NCI-H2196 (cell line): ENCODE results near the gene OR5W2.
"Not testable (repeated sequence)": the region's sequence is repeated elsewhere in the genome, so short reads cannot be mapped to it uniquely, and the experiment has no call there.

Source experiments
- DNase-seq: peaks from one replicate; lab custom pipeline; 2025; ENCODE audit not compliant: unreplicated experiment; lab: John Stamatoyannopoulos, UW

Gene OR5W2

DNA sequence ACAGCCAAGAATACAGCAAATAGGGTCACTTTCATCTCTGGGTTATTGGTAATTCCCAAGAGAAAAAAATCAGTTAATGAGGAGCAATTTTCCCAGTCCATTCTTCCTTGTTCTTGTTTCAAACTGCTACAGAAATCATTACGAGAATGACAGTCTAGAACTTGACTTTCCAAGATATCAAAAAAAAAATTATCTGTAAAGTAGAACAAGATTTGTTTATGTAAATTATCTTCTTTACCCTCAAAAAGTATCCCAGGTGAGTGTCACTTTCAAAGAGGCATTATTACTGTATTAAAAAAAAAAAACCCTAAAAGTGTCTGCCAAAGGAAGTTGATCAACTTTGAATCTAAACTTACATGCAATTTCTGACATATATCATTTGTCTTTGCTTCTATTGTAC lies at the start of gene OR5W2:
OR5W2 (minus strand) TSS at position 101 of the 400 bp plus-strand sequence; CDS start at position 101, 0 bp downstream.
- DNase-seq = no peak

DNA sequence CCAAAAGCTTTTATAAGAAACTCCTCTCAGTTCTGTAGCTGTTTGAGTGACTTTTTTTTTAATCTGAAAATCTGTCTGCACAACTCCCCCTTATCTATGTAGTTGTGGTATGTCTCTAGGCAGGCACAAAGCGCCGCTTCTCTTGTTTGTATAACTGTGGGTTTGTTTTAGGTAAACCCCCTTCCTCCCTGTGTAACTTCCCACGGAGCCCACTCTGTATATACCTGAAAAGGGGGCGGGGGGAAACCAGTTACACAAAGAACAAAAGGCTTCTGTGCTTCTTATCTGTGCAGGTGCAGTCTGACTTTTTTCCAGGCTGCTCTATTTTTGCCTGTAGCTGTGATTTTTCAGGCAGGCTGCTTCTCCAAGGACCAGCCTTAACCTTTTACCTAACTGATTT lies 42.1 kb upstream of the OR5W2 start:
- no peak for DNase-seq

GRCh38 chr11:55949330-55949729 lies 34.9 kb upstream of the OR5W2 start:
- DNase-seq = no peak

GRCh38 chr11:55942785-55943392 lies 28.5 kb upstream of the OR5W2 start:
- peak; percentile 59 for DNase-seq

GRCh38 chr11:55936300-55936699 lies 21.9 kb upstream of the OR5W2 start, which contains the start of gene OR5I1:
Gene OR5I1 (minus strand): TSS chr11:55936400. CDS start chr11:55936400, 0 bp downstream.
- no peak for DNase-seq

GRCh38 chr11:55920537-55920936 lies 6.2 kb upstream of the OR5W2 start:
- no peak for DNase-seq

- no peak for DNase-seq
Observed at GRCh38 chr11:55902308-55902707, 12.1 kb downstream of the OR5W2 start.

DNA sequence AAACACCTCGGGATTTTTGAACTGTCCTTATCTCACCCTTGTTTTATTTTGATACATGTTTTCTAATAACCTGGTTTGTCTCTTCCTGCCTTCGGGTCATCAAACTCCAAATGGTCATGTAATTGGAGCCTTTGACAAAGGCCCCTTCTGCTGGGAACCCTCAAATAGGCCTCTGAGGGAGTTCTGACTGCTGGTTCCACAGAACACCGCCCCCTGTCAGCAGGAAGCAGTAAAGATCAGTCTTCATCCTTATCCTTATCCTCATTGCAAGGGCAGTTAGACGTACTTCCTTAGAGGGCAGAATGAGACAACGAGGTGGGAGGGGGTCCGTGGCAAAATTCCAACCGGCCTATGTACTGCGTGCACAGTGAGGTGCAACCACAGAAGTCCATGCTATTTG lies 19.2 kb downstream of the OR5W2 start:
- DNase-seq = no peak

DNA sequence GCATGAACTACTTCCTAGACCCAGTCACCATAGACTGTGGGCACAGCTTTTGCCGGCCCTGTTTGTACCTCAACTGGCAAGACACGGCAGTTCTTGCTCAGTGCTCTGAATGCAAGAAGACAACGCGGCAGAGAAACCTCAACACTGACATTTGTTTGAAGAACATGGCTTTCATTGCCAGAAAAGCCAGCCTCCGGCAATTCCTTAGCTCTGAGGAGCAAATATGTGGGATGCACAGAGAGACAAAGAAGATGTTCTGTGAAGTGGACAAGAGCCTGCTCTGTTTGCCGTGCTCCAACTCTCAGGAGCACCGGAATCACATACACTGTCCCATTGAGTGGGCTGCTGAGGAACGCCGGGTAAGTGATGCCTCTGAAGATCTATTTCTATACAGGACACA lies 28.9 kb downstream of the OR5W2 start:
- not testable (repeated sequence) for DNase-seq

DNA sequence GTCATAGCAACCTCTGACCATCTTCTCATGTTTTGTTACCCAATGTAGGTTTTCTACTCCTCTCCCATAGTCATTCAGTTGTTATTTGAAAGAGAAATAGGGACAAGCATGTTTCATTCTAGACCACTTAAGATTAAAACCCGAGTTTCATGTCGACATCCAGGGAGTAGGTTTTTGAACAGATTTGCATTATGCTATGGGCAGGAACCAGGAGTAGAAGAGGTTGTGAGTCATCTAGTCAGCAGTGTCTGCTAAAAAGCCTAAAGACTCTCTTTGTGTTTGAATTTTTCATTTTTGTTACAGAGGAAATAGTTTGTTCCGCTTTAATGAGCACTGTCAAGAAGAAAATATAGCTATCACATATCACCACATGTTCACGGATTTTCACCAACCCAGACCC lies 29.4 kb downstream of the OR5W2 start:
- not testable (repeated sequence) for DNase-seq

DNA sequence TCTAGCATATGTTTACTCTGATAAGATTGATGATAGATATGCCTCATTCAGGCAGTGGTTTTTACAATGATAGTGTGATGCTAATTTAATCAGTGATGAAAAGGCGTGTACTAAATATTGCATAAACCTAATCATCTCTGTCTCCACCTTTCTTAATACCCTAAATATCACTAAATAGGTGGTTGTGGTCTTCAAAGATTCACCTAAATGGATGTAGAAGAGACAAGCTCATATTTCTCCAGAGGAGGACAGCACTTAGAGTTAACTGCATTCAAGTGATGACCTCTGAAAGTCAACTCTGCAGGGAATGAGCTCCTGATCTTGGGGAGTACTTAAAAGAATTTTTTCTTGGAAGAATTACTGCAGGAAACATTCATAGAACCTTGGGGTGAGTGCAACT lies 31.4 kb downstream of the OR5W2 start, which contains the start of gene TRIM51:
TRIM51 (plus strand) TSS at position 301 of the 400 bp plus-strand sequence. CDS start 2,132 bp downstream, outside the sequence.
- DNase-seq = not testable (repeated sequence)

DNA sequence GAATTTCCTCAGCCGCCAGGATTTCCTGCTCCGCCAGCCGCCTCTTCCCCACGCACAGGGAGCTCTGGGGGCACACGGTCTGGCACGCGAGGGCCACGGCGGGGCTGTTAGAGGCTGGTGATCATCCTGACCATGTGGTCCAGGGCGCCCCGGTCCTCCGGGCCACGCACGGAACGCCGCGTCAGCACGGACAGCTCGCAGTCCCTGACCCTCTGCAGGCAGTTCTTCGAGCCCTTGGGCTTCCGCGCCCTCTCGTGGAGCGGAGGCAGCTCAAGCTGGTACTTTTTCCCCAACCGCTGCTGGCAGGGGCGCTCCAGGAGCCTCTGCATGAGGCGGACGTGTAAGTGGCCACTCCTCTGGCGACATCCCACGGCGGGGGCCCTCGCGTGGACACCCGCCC lies 41.2 kb downstream of the OR5W2 start:
- not testable (repeated sequence) for DNase-seq

DNA sequence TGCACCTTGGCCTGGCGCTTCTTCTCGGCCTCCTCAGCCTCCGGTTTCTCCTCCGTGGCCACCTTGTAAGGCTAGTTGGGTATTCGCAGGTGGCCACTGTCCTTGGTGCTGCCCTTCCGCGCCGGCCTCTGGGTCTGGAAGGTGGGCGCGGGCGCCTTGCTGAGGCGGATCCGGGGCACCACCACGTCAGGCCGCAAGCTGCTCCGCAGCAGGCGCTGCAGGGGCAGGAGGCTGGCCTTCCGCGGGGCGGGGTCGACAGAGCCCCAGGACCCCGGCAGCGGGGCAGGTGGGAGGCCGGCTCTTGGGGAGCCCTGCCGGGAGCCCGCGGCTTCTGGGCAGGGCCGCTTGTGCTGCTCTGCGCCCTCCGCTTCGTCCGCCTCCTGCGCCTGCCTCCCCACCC lies 41.7 kb downstream of the OR5W2 start:
- DNase-seq = not testable (repeated sequence)

DNA sequence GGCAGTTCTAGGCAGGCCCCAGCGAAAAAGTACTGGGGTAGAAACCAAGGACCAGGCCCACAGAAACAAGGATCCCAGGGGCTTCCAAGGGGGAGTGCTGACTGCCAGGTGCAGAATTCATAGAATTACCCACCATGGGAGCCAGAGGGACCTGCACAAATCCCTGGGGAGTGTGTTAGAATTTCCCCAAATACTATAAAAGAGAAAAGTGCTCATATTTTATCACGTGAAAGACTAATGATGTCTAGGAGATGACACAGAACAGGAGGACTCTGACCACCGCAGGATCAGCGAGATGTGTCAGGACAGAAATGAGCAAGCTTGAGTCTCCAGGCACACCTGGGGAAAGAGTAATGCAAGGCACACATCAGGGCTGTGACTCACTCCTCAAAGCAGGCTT lies 47.0 kb downstream of the OR5W2 start:
- not testable (repeated sequence) for DNase-seq
